Retina (tissue), 1 donor: ENCODE measurements around the gene SMARCD3.

ENCODE experiments used
- DNase-seq: peaks from one replicate; pipeline ENCODE4 v3.0.0-alpha.2; 2016

SMARCD3 gene

GRCh38 chr7:151207804-151208203 lies 40.7 kb downstream of the SMARCD3 start:
- DNase-seq: no peak

- DNase-seq: no peak
These were observed 41.2 kb downstream of the SMARCD3 start for GRCh38 chr7:151207315-151207714.

GRCh38 chr7:151206914-151207313 lies 41.6 kb downstream of the SMARCD3 start:
- DNase-seq: no peak

- DNase-seq: no peak
These were observed 42.8 kb downstream of the SMARCD3 start for GRCh38 chr7:151205730-151206129.

GRCh38 chr7:151204383-151205032 lies 44.0 kb downstream of the SMARCD3 start:
- no peak for DNase-seq

- no peak for DNase-seq
These were observed 45.7 kb downstream of the SMARCD3 start for GRCh38 chr7:151202836-151203235.

GRCh38 chr7:151201751-151202150 lies 46.7 kb downstream of the SMARCD3 start:
- no peak for DNase-seq

- no peak for DNase-seq
These were observed 47.1 kb downstream of the SMARCD3 start for GRCh38 chr7:151201344-151201743.

GRCh38 chr7:151198945-151199848 lies 49.3 kb downstream of the SMARCD3 start:
- DNase-seq: peak; percentile 83

GRCh38 chr7:151197932-151198331 lies 50.6 kb downstream of the SMARCD3 start:
- no peak for DNase-seq

GRCh38 chr7:151195616-151196450 lies 52.7 kb downstream of the SMARCD3 start:
- no peak for DNase-seq

GRCh38 chr7:151194188-151194587 lies 54.3 kb downstream of the SMARCD3 start:
- no peak for DNase-seq

- DNase-seq: no peak
These were observed 55.1 kb downstream of the SMARCD3 start for GRCh38 chr7:151193203-151193978.

- DNase-seq: no peak
These were observed 56.4 kb downstream of the SMARCD3 start for GRCh38 chr7:151192002-151192539.

GRCh38 chr7:151191544-151191943 lies 57.0 kb downstream of the SMARCD3 start:
- no peak for DNase-seq

- no peak for DNase-seq
These were observed 59.5 kb downstream of the SMARCD3 start for GRCh38 chr7:151189038-151189437.
